Activated CD8-positive, alpha-beta T cell treated with anti-CD3 and anti-CD28 coated beads for 36 hours (primary cell): Measurements from ENCODE around the gene BNC2. TPM values are rescaled to one million over a fixed set of nuclear protein-coding genes. Genes with fewer than 3 reads are reported as not detected.

ENCODE experiments used
- ATAC-seq: fragments of 200-7000 bp; cut with Tn5 transposase; one replicate; pipeline ENCODE4 v1.10.0; 2021; ENCODE audit warnings: mild to moderate bottlenecking, moderate library complexity
- CTCF ChIA-PET: fragments of 350-600 bp; sonication (Branson Sonifier 250); formaldehyde crosslinking; loops from one replicate; lab custom pipeline; 2021; ENCODE audit warnings: antibody characterized with exemption; lab: Charles Lee
- POLR2A ChIA-PET: fragments of 350-600 bp; sonication (Branson Sonifier 250); formaldehyde crosslinking; loops from one replicate; lab custom pipeline; 2021; ENCODE audit warnings: antibody characterized with exemption; lab: Charles Lee
- DNase-seq: peaks from one replicate; pipeline ENCODE4 v3.0.0-alpha.2; 2020
- H3K27ac Mint-ChIP-seq: one replicate; pipeline ENCODE4 v1.8.0; 2021; ENCODE audit warnings: mild to moderate bottlenecking, mixed read lengths
- H3K27me3 Mint-ChIP-seq: one replicate; pipeline ENCODE4 v1.8.0; 2021; ENCODE audit warnings: mixed read lengths
- H3K36me3 Mint-ChIP-seq: one replicate; pipeline ENCODE4 v1.8.0; 2021; ENCODE audit warnings: low read depth, mixed read lengths
- H3K4me1 Mint-ChIP-seq: one replicate; pipeline ENCODE4 v1.8.0; 2021; ENCODE audit warnings: low read depth, mixed read lengths
- H3K4me3 Mint-ChIP-seq: one replicate; pipeline ENCODE4 v1.8.0; 2021; ENCODE audit warnings: mild to moderate bottlenecking, moderate library complexity, mixed read lengths
- H3K9me3 Mint-ChIP-seq: one replicate; pipeline ENCODE4 v1.8.0; 2021; ENCODE audit warnings: mixed read lengths
- intact Hi-C: fragments of 100-400 bp; cut with micrococcal nuclease; formaldehyde crosslinking; loops from one replicate; pipeline ENCODE4 v1.10.0; 2022
- total RNA-seq, 2 experiments: library from RNA; stranded (reverse); gene quantifications; one replicate each; pipeline ENCODE4 v1.2.3, GENCODE V29; 2021
- TF ChIP-seq, protein P1 (sequence below): fragments of 200-600 bp; IDR thresholded peaks from one replicate; pipeline ENCODE4 v1.8.0; 2022; ENCODE audit warnings: antibody characterized with exemption, mild to moderate bottlenecking

Gene BNC2
- total RNA-seq, 2 experiments from 2014 or later: not detected

DNA sequence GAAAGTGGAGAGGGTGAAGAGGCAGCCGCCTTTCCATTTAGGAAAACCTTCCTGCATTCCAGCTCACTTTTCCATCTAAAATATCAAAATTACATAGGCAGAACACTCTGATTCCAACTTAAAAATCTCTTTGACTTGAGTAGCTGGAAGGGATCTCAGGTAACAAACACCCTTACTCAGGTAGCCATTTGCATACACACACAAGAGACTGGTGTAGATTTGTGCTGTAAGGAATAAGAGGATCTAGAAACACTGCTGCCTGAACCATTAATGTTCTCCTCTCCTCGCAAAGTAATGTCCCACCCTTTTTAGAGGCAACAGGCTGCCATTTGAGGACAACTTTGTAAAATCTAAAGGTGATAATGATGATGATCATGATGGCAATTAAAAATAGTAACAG, 53.5 kb downstream of the BNC2 start:
- intact Hi-C loops: no loop called here
- POLR2A ChIA-PET: no interaction called here
- no peaks in the 10 kb centered on the region for H3K36me3 Mint-ChIP-seq
- H3K4me3 Mint-ChIP-seq: no peak overlapping the region
- H3K27ac Mint-ChIP-seq: no peak overlapping the region
- ATAC-seq (no peak), DNase-seq (no peak)
- TF ChIP-seq, protein P1, sequence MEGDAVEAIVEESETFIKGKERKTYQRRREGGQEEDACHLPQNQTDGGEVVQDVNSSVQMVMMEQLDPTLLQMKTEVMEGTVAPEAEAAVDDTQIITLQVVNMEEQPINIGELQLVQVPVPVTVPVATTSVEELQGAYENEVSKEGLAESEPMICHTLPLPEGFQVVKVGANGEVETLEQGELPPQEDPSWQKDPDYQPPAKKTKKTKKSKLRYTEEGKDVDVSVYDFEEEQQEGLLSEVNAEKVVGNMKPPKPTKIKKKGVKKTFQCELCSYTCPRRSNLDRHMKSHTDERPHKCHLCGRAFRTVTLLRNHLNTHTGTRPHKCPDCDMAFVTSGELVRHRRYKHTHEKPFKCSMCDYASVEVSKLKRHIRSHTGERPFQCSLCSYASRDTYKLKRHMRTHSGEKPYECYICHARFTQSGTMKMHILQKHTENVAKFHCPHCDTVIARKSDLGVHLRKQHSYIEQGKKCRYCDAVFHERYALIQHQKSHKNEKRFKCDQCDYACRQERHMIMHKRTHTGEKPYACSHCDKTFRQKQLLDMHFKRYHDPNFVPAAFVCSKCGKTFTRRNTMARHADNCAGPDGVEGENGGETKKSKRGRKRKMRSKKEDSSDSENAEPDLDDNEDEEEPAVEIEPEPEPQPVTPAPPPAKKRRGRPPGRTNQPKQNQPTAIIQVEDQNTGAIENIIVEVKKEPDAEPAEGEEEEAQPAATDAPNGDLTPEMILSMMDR: no peak
- CTCF ChIA-PET: no interaction called here
- H3K4me1 Mint-ChIP-seq: no peaks in the 10 kb centered on the region
- peaks cover 2% of the 10 kb centered on the region for H3K9me3 Mint-ChIP-seq
- no peaks in the 10 kb centered on the region for H3K27me3 Mint-ChIP-seq

DNA sequence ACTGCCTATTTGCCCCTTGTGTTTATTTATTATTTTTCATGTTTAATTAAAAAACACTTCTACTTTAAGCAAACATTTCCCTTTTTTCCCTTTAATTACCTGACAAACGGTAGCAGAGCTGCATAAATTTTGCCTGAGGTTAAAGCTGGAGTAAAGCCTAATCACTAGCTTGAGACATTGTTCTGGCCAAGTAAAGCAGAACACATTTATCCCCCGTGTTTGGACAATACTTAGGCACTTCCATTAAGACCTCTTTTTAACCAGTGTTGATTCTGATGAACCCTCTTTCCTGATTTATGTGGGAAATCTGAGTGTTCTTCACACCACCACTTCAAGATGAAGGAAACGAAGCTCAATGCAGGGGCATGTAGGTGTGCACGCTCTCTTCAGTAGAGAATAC, 54.5 kb downstream of the BNC2 start:
- POLR2A ChIA-PET: no interaction called here
- H3K4me3 Mint-ChIP-seq: no peak overlapping the region

DNA sequence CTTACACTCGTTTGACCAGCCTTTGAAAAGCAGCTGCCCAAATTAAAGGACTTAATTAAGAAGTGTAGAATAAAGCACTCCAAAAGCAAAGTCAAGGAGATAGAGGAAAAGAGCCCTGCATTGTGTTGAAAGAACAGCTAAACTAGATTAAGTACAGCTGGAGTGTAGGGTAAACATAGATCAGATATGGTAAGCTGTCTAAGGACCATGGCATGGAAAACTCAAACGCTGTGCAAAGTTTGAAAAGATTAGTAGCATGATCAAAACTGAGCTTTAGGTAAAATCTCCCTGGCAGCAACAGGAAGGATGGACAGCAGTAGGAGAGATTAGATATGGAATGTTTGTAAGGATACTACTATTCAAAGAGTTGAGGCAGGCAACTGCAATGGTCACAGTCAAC, 55.4 kb downstream of the BNC2 start:
- Mint-ChIP-seq H3K4me3 (no peak overlapping the region), H3K9me3 (peaks cover 2% of the 10 kb centered on the region), H3K36me3 (no peaks in the 10 kb centered on the region), H3K27me3 (no peaks in the 10 kb centered on the region), H3K27ac (no peak overlapping the region), H3K4me1 (no peaks in the 10 kb centered on the region)
- ATAC-seq (no peak), DNase-seq (no peak)
- ChIA-PET POLR2A (no interaction called here), CTCF (no interaction called here)
- intact Hi-C loops: no loop called here
- TF ChIP-seq, protein P1: no peak

More for the DNA sequence above, 54.5 kb downstream of the BNC2 start:
- Mint-ChIP-seq H3K9me3 (peaks cover 2% of the 10 kb centered on the region), H3K27me3 (no peaks in the 10 kb centered on the region), H3K4me1 (no peaks in the 10 kb centered on the region), H3K27ac (no peak overlapping the region), H3K36me3 (no peaks in the 10 kb centered on the region)
- CTCF ChIA-PET: no interaction called here
- no peak for DNase-seq
- intact Hi-C loops: no loop called here
- TF ChIP-seq, protein P1: no peak
- no peak for ATAC-seq

DNA sequence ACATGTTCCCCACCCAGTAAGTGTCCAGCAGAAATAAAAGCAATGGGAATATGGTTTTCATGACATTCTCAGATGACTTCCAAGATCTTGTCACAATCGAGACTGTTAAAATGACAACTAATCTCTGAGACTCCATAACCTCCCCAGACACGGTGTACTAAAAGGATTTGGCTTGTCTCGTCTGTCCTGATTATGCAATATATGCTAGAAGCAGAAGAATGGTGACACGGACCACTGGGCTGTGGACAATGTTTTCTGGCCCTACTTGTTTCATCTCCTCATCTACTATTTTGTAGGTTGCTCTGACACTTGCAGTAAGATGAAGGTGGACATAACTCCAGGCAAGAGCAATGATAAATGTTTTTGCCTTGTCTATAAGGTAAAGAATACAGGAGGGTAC, 56.6 kb downstream of the BNC2 start:
- no peak overlapping the region for H3K4me3 Mint-ChIP-seq
- no peak for DNase-seq
- no peak for ATAC-seq
- intact Hi-C loops: no loop called here
- TF ChIP-seq, protein P1: no peak
- peaks cover 2% of the 10 kb centered on the region for H3K9me3 Mint-ChIP-seq
- ChIA-PET CTCF (no interaction called here), POLR2A (no interaction called here)
- no peaks in the 10 kb centered on the region for H3K27me3 Mint-ChIP-seq
- H3K27ac Mint-ChIP-seq: no peak overlapping the region
- H3K36me3 Mint-ChIP-seq: no peaks in the 10 kb centered on the region
- no peaks in the 10 kb centered on the region for H3K4me1 Mint-ChIP-seq

DNA sequence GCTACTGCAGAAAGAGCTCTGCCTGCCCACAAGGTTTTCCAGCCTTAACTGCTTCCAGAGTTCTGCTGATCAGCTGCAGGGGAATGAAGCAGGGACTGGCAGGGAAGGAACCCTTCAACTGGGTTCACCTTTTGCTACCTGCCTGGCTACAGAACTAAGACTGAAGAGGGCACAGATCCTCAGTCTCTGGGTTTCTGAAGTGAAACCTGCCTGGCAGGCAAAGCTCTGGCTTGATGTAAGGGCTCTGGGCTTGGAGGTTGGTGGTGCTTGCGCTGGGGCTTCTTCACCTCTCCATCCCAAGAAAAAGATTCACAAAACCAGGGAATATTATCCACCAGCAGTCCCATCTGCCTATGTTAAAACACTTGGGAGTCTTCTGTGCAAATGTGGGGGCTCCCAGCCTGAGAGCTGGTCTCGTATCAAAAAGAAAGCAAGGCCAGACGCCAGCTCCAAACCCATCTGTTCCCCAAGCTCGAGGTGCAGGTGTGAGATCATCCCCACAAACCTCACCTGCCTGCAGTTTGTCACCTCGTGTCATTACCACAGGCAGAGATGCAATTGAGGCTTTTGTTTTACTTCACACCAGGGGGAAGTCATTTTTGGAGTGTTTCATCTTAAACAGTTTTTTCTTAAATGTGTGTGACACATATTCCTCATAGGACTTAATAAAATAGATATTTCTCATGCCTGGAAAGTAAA, 58.3 kb downstream of the BNC2 start:
- DNase-seq (no peak), ATAC-seq (no peak)
- no peak overlapping the region for H3K27ac Mint-ChIP-seq
- H3K4me1 Mint-ChIP-seq: no peaks in the 10 kb centered on the region
- POLR2A ChIA-PET: no interaction called here
- no peaks in the 10 kb centered on the region for H3K27me3 Mint-ChIP-seq
- H3K9me3 Mint-ChIP-seq: no peaks in the 10 kb centered on the region
- H3K36me3 Mint-ChIP-seq: no peaks in the 10 kb centered on the region
- intact Hi-C loops: no loop called here
- CTCF ChIA-PET: no interaction called here
- no peak overlapping the region for H3K4me3 Mint-ChIP-seq
- TF ChIP-seq, protein P1: no peak
